GM19372 (cell line): ENCODE data around the gene MRM2.
A peak's percentile ranks its signal among the peaks of the same experiment; 100 is the strongest.

Experiments used
- ATAC-seq: cut with Tn5 transposase; IDR thresholded peaks from one replicate; pipeline ENCODE4 v1.9.1; 2021; ENCODE audit warnings: mild to moderate bottlenecking, low read depth, moderate library complexity; ENCODE audit not compliant: unreplicated experiment

The MRM2 gene

DNA sequence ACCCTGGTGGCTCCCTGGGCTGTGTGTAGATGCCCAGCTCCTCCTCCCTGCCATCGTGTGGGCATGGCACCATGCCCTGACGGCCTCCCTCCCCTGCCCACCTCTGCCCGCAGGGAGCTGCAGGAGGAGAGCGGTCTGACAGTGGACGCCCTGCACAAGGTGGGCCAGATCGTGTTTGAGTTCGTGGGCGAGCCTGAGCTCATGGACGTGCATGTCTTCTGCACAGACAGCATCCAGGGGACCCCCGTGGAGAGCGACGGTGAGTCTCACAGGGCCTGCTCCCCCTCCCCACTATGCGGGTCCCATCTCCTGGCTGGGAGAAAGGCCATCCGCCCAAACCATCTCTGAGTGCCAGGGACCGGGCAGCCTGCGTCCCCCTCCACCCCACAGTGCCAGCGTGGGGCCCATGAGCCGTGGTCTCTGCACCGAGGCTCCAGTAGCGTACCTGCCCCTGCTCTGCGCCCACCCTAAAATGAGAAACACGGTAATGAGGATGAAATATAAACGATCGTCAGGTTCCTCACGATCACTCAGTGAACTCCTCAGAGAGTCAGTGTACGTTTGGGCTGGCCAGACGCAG, 7.8 kb upstream of the MRM2 start:
- ATAC-seq: no peak

GRCh38 chr7:2248984-2249694, 7.1 kb upstream of the MRM2 start:
- ATAC-seq: no peak

GRCh38 chr7:2247141-2247995, 5.4 kb upstream of the MRM2 start:
- no peak for ATAC-seq

DNA sequence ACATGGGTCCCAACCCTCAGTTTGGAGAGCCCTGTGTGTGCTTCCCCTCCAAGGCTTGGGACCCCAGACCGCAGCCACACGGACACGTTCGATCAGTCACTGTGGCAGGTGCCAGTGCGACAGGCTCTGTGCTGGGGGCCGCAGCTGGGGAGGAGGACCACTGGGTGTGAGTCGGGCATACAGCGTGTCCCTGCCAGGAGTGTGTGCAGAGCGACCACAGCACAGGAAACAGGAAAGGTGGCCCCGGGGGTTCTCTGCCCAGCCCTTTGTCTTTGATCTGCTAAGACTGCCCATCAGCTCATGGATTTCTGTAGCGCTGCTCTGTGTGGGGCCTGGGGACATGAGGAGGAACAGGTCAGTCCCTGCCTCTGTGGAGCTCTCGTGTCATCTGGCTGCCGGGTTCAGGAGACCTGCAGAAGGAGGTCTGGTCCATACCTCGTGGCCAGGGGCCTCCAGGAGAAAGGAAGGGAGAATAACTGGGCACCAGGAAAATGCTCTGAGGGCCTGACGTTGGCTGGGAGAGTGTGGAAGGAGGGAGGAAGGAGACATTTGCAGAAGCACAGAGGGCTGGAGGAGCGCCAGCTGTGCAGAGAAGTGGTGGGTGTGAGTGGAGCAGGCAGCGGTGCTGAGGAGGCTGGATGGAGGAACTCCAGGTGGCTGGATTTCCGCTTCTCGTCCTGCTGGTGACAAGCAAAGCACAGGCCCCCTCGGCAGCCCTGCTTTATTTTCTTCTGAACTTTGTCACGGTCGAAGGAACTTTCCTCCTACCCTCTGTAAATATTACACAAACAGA, 4.1 kb upstream of the MRM2 start:
- ATAC-seq: no peak

GRCh38 chr7:2244404-2244995, 2.5 kb upstream of the MRM2 start:
- ATAC-seq: no peak

DNA sequence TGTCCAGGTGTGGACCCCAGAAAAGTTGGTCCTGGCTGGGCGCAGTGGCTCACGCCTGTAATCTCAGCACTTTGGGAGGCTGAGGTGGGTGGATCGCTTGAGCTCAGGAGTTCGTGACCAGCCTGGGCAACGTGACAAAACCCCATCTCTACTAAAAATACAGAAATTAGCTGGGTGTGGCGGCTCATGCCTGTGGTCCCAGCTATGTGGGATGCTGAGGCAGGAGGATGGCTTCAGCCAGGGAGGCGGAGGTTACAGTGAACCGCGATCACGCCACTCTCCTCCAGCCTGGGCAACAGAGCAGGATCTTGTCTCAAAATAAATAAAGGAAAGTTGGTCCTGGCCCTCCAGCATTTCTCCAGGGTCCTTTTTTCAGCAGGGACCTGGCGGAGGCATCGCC, 1.5 kb upstream of the MRM2 start:
- ATAC-seq: no peak

DNA sequence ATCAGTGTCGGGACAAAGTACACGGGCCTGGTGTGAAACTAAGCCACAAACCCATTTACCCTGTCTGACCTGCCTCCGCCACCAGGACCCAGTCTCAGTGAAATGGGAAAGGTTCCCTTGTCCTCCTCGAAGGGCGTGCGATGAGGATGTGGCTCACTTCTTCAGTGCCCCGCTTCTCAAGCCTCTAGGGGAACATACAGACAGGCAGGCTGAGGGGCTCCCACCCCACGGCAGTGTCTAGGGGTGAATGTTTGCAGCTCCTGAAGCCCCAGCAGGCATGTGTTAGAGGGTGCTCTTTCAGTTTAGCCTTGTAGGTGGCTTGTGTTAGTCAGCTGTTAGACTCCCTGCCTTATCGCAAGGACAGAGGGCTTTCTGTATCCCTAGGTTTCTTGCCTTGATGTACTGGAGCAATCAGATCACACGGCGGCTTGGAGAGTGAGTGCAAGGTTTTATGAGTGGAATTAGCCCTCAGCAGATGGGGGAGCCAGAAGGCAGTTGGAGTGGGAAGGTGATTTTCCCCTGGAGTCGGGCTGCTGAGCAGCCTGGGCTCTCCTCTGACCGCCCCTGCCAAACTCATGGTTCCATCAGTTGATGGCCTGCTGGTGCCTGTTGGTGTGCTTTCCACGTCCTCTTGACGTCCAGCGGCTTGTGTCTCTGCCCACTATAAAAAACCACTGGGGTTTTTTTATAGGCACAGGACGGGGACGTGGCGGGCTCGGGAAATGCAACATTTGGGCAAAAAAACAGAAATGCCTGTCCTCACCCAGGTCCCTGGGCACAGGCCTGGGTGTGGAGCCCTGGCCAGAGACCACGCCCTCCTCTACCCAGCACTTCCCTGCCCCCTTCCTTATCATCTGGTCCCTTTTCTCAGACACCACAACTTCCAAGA, 780 bp upstream of the MRM2 start:
- peak; percentile 16 for ATAC-seq

DNA sequence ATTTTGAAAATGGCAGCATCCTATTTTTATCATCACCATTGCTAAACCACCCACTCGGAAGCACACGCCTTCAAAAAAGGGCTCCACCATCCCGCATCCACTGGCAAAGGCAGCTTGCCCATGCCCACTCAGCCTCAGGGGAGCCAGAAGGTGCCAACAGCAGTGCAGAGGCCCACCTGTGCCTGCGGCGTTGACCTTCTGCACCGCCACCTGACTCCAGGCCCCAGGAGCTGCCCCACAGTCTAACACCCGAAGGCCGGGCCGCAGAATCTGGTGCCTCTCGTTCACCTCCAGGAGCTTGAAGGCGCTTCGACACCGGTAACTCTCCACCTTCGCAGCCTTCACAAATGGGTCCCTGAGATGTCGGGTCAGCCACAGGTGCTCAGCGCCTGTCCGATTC, 2.8 kb downstream of the MRM2 start:
- ATAC-seq: no peak

GRCh38 chr7:2237109-2237602, 4.8 kb downstream of the MRM2 start:
- peak; percentile 64 for ATAC-seq

GRCh38 chr7:2233926-2234325, 8.1 kb downstream of the MRM2 start:
- ATAC-seq: no peak

- ATAC-seq: peak; percentile 50
These were observed 9.1 kb downstream of the MRM2 start, which contains the start of gene MAD1L1 for GRCh38 chr7:2232766-2233520. TSS of gene MAD1L1 (minus strand) at chr7:2232945. CDS start at chr7:2230133, 2,812 bp downstream.

DNA sequence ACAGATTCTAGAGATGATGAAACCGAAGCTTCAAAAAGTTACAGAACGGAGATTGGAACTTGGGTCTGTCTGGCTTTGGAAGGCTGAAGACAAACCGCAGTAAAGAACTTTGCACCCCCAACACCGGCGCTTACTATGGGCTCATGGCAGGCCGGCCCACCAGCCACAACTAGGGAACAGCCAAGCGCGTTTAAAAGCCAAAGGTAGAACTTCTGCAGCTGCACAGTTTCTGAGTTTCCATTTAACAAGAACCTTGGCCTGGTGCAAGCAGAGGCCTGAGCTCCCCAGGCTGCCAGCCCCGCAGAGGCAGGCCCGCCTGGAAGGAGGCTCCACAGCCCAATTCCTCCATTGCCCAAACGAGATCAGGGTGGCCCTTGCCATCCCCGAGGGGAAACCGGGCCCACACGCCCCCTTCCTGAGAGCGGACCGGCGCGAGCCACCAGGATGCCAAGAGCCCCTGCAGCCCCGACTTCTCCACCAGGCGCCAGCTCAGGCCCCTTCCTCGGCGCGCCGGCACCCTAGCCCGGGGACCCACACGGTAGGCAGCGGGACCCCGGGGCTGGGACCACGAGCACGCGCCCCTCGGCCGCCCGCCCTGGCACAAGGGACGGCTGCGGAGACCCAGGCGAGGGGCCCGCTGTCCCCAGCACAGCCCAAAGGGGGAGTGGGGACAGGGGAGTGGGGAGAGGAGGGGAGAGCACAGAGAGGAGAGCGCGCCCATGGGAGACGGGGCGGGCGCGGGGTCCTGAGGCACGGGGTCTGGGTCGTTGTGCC, 9.8 kb downstream of the MRM2 start:
- ATAC-seq: peak; percentile 30

DNA sequence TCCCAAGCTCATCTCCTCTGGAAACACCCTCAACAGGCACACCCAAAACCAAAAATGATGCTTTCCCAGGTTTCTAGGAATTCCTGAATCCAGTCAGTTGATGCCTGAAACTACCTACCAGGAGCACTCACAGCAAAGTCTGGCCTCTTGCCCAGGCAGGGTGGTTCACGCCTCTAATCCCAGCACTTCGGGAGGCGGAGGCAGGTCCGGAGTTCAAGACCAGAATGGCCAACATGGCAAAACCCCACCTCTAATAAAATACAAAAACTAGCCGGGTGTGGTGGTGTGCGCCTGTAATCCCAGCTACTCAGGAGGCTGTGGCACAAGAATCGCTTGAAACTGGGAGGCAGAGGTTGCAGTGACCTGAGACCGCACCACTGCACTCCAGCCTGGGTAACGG, 11.1 kb downstream of the MRM2 start:
- ATAC-seq: no peak

DNA sequence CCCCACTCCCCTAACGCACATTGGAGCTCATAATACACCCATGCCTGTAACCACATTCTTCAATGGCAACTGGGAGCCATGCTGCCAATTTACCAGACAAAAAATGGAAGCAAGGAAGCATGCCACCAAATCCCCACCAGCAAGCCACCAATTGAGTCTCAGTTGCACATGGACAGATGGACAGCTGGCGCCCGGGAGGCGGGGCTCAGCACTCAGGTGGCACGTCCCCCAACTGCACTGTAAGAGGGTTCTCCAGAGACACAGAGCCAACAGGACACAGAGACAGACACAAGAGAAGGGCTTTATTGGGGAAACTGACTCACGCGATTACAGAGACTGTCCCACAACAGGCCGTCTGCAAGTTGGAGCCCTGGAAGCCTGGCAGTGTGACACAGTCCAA, 11.8 kb downstream of the MRM2 start:
- ATAC-seq: no peak

DNA sequence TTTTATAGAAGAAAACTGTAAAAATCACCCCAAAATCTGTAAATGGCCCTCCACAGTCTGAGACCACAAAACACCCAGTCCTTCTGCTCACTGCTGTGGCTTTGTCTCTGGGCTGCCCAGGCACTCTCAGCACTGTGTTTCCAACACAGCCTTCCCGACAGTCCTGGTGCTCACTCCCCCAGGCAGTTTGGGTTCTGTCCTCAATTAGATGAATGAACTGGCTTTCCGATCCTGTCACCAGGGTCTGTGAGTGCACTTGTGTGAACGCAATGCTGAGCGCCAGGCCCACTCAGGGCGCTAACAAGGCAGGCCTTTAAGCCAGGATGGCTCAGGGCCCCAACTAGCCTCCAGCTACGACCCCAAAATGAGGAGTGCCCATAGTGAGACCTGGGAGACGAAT, 12.5 kb downstream of the MRM2 start:
- ATAC-seq: no peak

- no peak for ATAC-seq
These were observed 13.1 kb downstream of the MRM2 start for GRCh38 chr7:2228921-2229320.

- no peak for ATAC-seq
These were observed 14.3 kb downstream of the MRM2 start for GRCh38 chr7:2227699-2228098.

GRCh38 chr7:2225830-2226229, 16.2 kb downstream of the MRM2 start:
- ATAC-seq: no peak
